HG03558 (cell line): ENCODE results near the gene HMCN1.

ENCODE experiments used
- ATAC-seq: cut with Tn5 transposase; IDR thresholded peaks from one replicate; pipeline ENCODE4 v1.9.1; 2021; ENCODE audit warnings: moderate number of reproducible peaks; ENCODE audit not compliant: unreplicated experiment; ENCODE audit errors: extremely low read depth

The HMCN1 gene

GRCh38 chr1:185991266-185991665 is 257.1 kb downstream of the HMCN1 start:
- ATAC-seq = no peak

GRCh38 chr1:185996211-185996610 is 262.0 kb downstream of the HMCN1 start:
- ATAC-seq = no peak

GRCh38 chr1:185998391-185998790 is 264.2 kb downstream of the HMCN1 start:
- no peak for ATAC-seq

- no peak for ATAC-seq
Observed at GRCh38 chr1:186002406-186002805, 268.2 kb downstream of the HMCN1 start.

GRCh38 chr1:186009039-186009737 is 275.0 kb downstream of the HMCN1 start:
- no peak for ATAC-seq

GRCh38 chr1:186014370-186015037 is 280.3 kb downstream of the HMCN1 start:
- no peak for ATAC-seq

- no peak for ATAC-seq
Observed at GRCh38 chr1:186016856-186017255, 282.7 kb downstream of the HMCN1 start.

- ATAC-seq = no peak
Observed at GRCh38 chr1:186022184-186022583, 288.0 kb downstream of the HMCN1 start.

GRCh38 chr1:186026946-186027345 is 292.8 kb downstream of the HMCN1 start:
- no peak for ATAC-seq

- ATAC-seq = no peak
Observed at GRCh38 chr1:186027621-186028020, 293.4 kb downstream of the HMCN1 start.

GRCh38 chr1:186030453-186030852 is 296.3 kb downstream of the HMCN1 start:
- no peak for ATAC-seq

- no peak for ATAC-seq
Observed at GRCh38 chr1:186033847-186034271, 299.7 kb downstream of the HMCN1 start.

GRCh38 chr1:186042230-186042629 is 308.0 kb downstream of the HMCN1 start:
- ATAC-seq = no peak

- no peak for ATAC-seq
Observed at GRCh38 chr1:186043296-186043695, 309.1 kb downstream of the HMCN1 start.

GRCh38 chr1:186044079-186044685 is 310.0 kb downstream of the HMCN1 start:
- no peak for ATAC-seq

GRCh38 chr1:186046437-186047211 is 312.4 kb downstream of the HMCN1 start:
- no peak for ATAC-seq

GRCh38 chr1:186050360-186050759 is 316.2 kb downstream of the HMCN1 start:
- ATAC-seq = no peak

- no peak for ATAC-seq
Observed at GRCh38 chr1:186054003-186054402, 319.8 kb downstream of the HMCN1 start.

GRCh38 chr1:186054932-186055331 is 320.7 kb downstream of the HMCN1 start:
- ATAC-seq = no peak

- ATAC-seq = no peak
Observed at GRCh38 chr1:186055846-186056245, 321.7 kb downstream of the HMCN1 start.

- ATAC-seq = no peak
Observed at GRCh38 chr1:186057086-186057485, 322.9 kb downstream of the HMCN1 start.
